GM11168 (cell line): ENCODE data around the gene MINPP1.
"Not testable (repeated sequence)": the region's sequence is repeated elsewhere in the genome, so short reads cannot be mapped to it uniquely, and the experiment has no call there.

Experiments used
- in situ Hi-C: fragments of 300-500 bp; cut with MboI; formaldehyde crosslinking; loops from one replicate; pipeline ENCODE4 v1.12.0; 2022; ENCODE audit warnings: low sequenced_read_pairs; ENCODE audit not compliant: unreplicated experiment

MINPP1 gene

GRCh38 chr10:87558333-87558732, 53.6 kb downstream of the MINPP1 start:
- in situ Hi-C loops: no loop called here

- in situ Hi-C loops: no loop called here
Observed at GRCh38 chr10:87559392-87559791, 54.7 kb downstream of the MINPP1 start.

GRCh38 chr10:87560495-87561129, 55.9 kb downstream of the MINPP1 start:
- in situ Hi-C loops: no loop called here

- in situ Hi-C loops: no loop called here
Observed at GRCh38 chr10:87562750-87563149, 58.1 kb downstream of the MINPP1 start.

GRCh38 chr10:87565010-87565409, 60.3 kb downstream of the MINPP1 start:
- in situ Hi-C loops: no loop called here

GRCh38 chr10:87575851-87576250, 71.2 kb downstream of the MINPP1 start:
- in situ Hi-C loops: no loop called here

- in situ Hi-C loops: no loop called here
Observed at GRCh38 chr10:87578160-87578841, 73.6 kb downstream of the MINPP1 start.

GRCh38 chr10:87578842-87579401, 74.2 kb downstream of the MINPP1 start:
- in situ Hi-C loops: no loop called here

- in situ Hi-C loops: no loop called here
Observed at GRCh38 chr10:87579563-87579962, 74.9 kb downstream of the MINPP1 start.

GRCh38 chr10:87580016-87580415, 75.3 kb downstream of the MINPP1 start:
- in situ Hi-C loops: no loop called here

- in situ Hi-C loops: no loop called here
Observed at GRCh38 chr10:87585565-87586514, 81.1 kb downstream of the MINPP1 start.

GRCh38 chr10:87589645-87590051, 85.0 kb downstream of the MINPP1 start:
- in situ Hi-C loops: no loop called here

GRCh38 chr10:87590705-87591588, 86.3 kb downstream of the MINPP1 start:
- in situ Hi-C loops: no loop called here

GRCh38 chr10:87591589-87591886, 86.8 kb downstream of the MINPP1 start:
- in situ Hi-C loops: no loop called here

- in situ Hi-C loops: not testable (repeated sequence)
Observed at GRCh38 chr10:87592920-87593319, 88.2 kb downstream of the MINPP1 start.

GRCh38 chr10:87593702-87594101, 89.0 kb downstream of the MINPP1 start:
- in situ Hi-C loops: no loop called here

GRCh38 chr10:87594181-87594580, 89.5 kb downstream of the MINPP1 start:
- in situ Hi-C loops: no loop called here

GRCh38 chr10:87594864-87595263, 90.2 kb downstream of the MINPP1 start:
- in situ Hi-C loops: no loop called here

GRCh38 chr10:87596351-87596750, 91.7 kb downstream of the MINPP1 start:
- in situ Hi-C loops: no loop called here

- in situ Hi-C loops: no loop called here
Observed at GRCh38 chr10:87598700-87599099, 94.0 kb downstream of the MINPP1 start.
